Measurements from ENCODE around the gene MT1G.
"Not testable (repeated sequence)": the region's sequence is repeated elsewhere in the genome, so short reads cannot be mapped to it uniquely, and the experiment has no call there.

Gene MT1G

DNA sequence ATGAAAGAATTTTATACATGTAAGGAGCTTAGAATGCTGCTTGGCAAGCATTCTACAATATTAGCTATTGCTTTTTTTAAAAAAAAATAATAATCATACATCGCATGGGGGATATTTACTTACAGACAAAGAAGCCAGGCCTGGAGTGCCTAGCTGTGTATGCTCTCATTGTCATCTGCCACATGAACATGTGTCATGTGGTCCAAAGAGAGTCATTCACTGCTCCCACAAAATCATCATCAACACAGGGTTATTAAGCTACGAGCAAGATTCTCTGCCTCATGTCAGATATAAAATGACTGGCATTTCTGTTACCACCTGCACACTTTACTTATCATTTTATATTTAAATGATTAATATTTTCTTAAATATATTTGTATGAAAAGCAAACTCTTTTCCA, 44.2 kb downstream of the MT1G start:
- no peaks in the 10 kb centered on the region for H3K9me3 ChIP-seq (ENCODE audit: low read length)
- H3K4me3 ChIP-seq (ENCODE audit: low read length) = no peak overlapping the region
- H2AFZ ChIP-seq (ENCODE audit: low read depth, low read length) = no peak overlapping the region
- peaks cover 71% of the 10 kb centered on the region for H3K27me3 ChIP-seq (ENCODE audit: insufficient read depth, low read length)
- H3K4me1 ChIP-seq (ENCODE audit: insufficient read depth, low read length) = peaks cover 4% of the 10 kb centered on the region
- H3K36me3 ChIP-seq (ENCODE audit: insufficient read depth, low read length) = no peaks in the 10 kb centered on the region

- peaks cover 71% of the 10 kb centered on the region for H3K27me3 ChIP-seq (ENCODE audit: insufficient read depth, low read length)
These were observed 44.7 kb downstream of the MT1G start for GRCh38 chr16:56623184-56623583.

DNA sequence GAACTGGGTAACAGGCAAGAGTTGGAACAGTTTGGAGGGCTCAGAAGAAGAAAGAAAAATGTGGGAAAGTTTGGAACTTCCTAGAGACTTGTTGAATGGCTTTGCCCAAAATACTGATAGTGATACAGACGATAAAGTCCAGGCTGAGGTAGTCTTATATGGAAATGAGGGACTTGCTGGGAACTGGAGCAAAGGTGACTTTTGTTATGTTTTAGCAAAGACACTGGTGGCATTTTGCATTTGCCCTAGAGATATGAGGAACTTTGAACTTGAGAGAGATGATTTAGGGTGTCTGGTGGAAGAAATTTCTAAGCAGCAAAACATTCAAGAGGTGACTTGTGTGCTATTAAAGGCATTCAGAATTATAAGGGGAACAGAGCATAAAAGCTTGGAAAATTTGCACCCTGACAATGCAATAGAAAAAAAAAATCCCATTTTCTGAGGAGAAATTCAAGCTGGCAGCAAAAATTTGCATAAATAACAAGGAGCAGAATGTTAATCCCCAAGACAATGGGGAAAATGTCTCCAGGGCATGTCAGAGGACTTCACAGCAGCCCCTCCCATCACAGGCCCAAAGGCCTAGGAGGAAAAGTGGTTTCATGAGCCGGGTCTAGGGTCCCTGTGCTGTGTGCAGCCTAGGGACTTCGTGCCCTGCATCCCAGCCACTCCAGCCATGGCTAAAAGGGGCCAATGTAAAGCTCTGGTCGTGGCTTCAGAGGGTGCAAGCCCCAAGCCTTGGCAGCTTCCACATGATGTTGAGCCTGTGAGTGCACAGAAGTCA, 46.0 kb downstream of the MT1G start:
- not testable (repeated sequence) for H3K4me3 ChIP-seq (ENCODE audit: low read length); H3K36me3 ChIP-seq (ENCODE audit: insufficient read depth, low read length); H2AFZ ChIP-seq (ENCODE audit: low read depth, low read length); H3K9me3 ChIP-seq (ENCODE audit: low read length); H3K4me1 ChIP-seq (ENCODE audit: insufficient read depth, low read length)
- H3K27me3 ChIP-seq (ENCODE audit: insufficient read depth, low read length) = peaks cover 79% of the 10 kb centered on the region

More at GRCh38 chr16:56623184-56623583, 44.7 kb downstream of the MT1G start:
- not testable (repeated sequence) for H3K9me3 ChIP-seq (ENCODE audit: low read length); H3K36me3 ChIP-seq (ENCODE audit: insufficient read depth, low read length); H3K4me3 ChIP-seq (ENCODE audit: low read length); H2AFZ ChIP-seq (ENCODE audit: low read depth, low read length); H3K4me1 ChIP-seq (ENCODE audit: insufficient read depth, low read length)

- H3K9me3 ChIP-seq (ENCODE audit: low read length) = no peaks in the 10 kb centered on the region
- H2AFZ ChIP-seq (ENCODE audit: low read depth, low read length) = no peak overlapping the region
- H3K4me3 ChIP-seq (ENCODE audit: low read length) = no peak overlapping the region
- H3K36me3 ChIP-seq (ENCODE audit: insufficient read depth, low read length) = no peaks in the 10 kb centered on the region
- no peaks in the 10 kb centered on the region for H3K4me1 ChIP-seq (ENCODE audit: insufficient read depth, low read length)
- peaks cover 75% of the 10 kb centered on the region for H3K27me3 ChIP-seq (ENCODE audit: insufficient read depth, low read length)
These were observed 47.4 kb downstream of the MT1G start for GRCh38 chr16:56620339-56620897.

DNA sequence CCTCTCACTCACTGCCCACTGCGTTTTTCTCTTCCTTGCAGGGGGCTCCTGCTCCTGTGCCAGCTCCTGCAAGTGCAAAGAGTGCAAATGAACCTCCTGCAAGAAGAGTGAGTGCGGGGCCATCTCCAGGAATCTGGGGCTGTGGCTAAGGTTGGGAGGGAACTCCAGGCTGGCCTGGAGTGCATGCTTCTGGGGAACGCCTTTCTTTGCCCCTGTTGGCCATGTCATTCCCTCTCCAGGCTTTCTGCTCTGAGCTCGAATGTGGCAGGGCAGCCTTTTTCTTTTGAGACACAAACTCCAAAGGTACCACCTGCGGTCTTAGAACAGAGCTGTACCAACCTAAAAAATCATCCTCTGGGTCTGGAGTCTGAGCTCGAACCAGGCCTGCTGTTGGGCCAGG, 49.7 kb downstream of the MT1G start:
- Histone ChIP-seq H3K36me3 (ENCODE audit: insufficient read depth, low read length) (no peaks in the 10 kb centered on the region), H3K4me1 (ENCODE audit: insufficient read depth, low read length) (no peaks in the 10 kb centered on the region), H2AFZ (ENCODE audit: low read depth, low read length) (no peak overlapping the region), H3K9me3 (ENCODE audit: low read length) (no peaks in the 10 kb centered on the region), H3K27me3 (ENCODE audit: insufficient read depth, low read length) (peaks cover 67% of the 10 kb centered on the region), H3K4me3 (ENCODE audit: low read length) (no peak overlapping the region)

GRCh38 chr16:56617212-56618085, 50.4 kb downstream of the MT1G start:
- peaks cover 64% of the 10 kb centered on the region for H3K27me3 ChIP-seq (ENCODE audit: insufficient read depth, low read length)
- no peaks in the 10 kb centered on the region for H3K36me3 ChIP-seq (ENCODE audit: insufficient read depth, low read length)
- no peaks in the 10 kb centered on the region for H3K9me3 ChIP-seq (ENCODE audit: low read length)
- H2AFZ ChIP-seq (ENCODE audit: low read depth, low read length) = no peak overlapping the region
- no peaks in the 10 kb centered on the region for H3K4me1 ChIP-seq (ENCODE audit: insufficient read depth, low read length)
- no peak overlapping the region for H3K4me3 ChIP-seq (ENCODE audit: low read length)

Data from neuron (in vitro differentiated cells).